K562 (cell line): ENCODE measurements around the gene KRTCAP2.

Experiments used
- AFF4 ChIP-seq: sonication (generic); formaldehyde crosslinking; IDR thresholded peaks from 2 replicates; pipeline ENCODE4 v1.8.0; 2023; ENCODE audit warnings: mild to moderate bottlenecking, missing genetic modification reagents
- CEBPB ChIP-seq: fragments of 450-650 bp; IDR thresholded peaks from 2 replicates; pipeline ENCODE4 v1.6.1; 2016; ENCODE audit warnings: missing genetic modification characterization, missing compliant biosample characterization
- CTCF ChIP-seq, 3 experiments: IDR thresholded peaks in 2 of 3; conservative IDR thresholded peaks in 1 of 3; 2 replicates each; pipeline ENCODE4 v1.5.1; 2011 to 2012; ENCODE audit warnings: low read length in 3 of 3, mild to moderate bottlenecking in 3 of 3, control low read depth in 2 of 3, improper control_type of control experiment in 1 of 3, inconsistent platforms in 1 of 3, low read depth in 1 of 3, mixed read lengths in 1 of 3, moderate library complexity in 1 of 3; ENCODE audit not compliant: insufficient read depth in 2 of 3
- E2F6 ChIP-seq, 2 experiments: IDR thresholded peaks; 2 replicates each; pipeline ENCODE4 v1.6.1; 2011; ENCODE audit warnings: borderline replicate concordance in 1 of 2, control low read depth in 1 of 2, low read depth in 1 of 2, low read length in 1 of 2, mild to moderate bottlenecking in 1 of 2, mixed read lengths in 1 of 2, moderate library complexity in 1 of 2; ENCODE audit not compliant: insufficient read depth in 1 of 2, insufficient read length in 1 of 2, poor library complexity in 1 of 2, severe bottlenecking in 1 of 2; ENCODE audit errors: extremely low read depth in 1 of 2
- FOS ChIP-seq: IDR thresholded peaks from 3 replicates; pipeline ENCODE4 v1.6.1; 2011; ENCODE audit not compliant: insufficient read length; ENCODE audit errors: extremely low read depth
- HDAC6 ChIP-seq: IDR thresholded peaks from 2 replicates; pipeline ENCODE4 v1.6.1; 2012; ENCODE audit warnings: low read depth, mild to moderate bottlenecking, control low read depth, inconsistent platforms, low read length, moderate library complexity
- HMBOX1 ChIP-seq: sonication (generic); IDR thresholded peaks from 2 replicates; pipeline ENCODE4 v1.6.1; 2016
- RBM14 ChIP-seq: fragments of 200-400 bp; formaldehyde crosslinking; IDR thresholded peaks from 2 replicates; pipeline ENCODE4 v1.6.1; 2018; ENCODE audit warnings: low read depth, mild to moderate bottlenecking, low read length, moderate library complexity, borderline replicate concordance; ENCODE audit not compliant: insufficient read depth
- REST ChIP-seq, 2 experiments: fragments of 450-650 bp; formaldehyde crosslinking in 1 of 2; IDR thresholded peaks; 2 replicates each; pipeline versions ENCODE4 v1.4.0 to v1.6.1; 2014 to 2020; ENCODE audit warnings: mild to moderate bottlenecking in 2 of 2, borderline replicate concordance in 1 of 2, low read depth in 1 of 2

GRCh38 chr1:155140630-155140953, 32.5 kb downstream of the KRTCAP2 start:
- TF ChIP-seq FOS, result no peak
- no peak for TF ChIP-seq HMBOX1
- TF ChIP-seq AFF4, result no peak; the same call in 1 of the 2 replicates
- no peak for TF ChIP-seq RBM14
- TF ChIP-seq CTCF (IDR thresholded peaks at IDR 0.05 in 2 of 3, conservative IDR thresholded peaks at IDR 0.05 in 1 of 3; ENCODE audit: insufficient read depth in 2 of 3, low read depth in 1 of 3, low read length in 3 of 3), result no peak
- no peak for TF ChIP-seq CEBPB
- no peak for TF ChIP-seq E2F6 (IDR thresholded peaks at IDR 0.05; ENCODE audit: borderline replicate concordance in 1 of 2, extremely low read depth in 1 of 2, insufficient read depth in 1 of 2, insufficient read length in 1 of 2, low read depth in 1 of 2, low read length in 1 of 2, poor library complexity in 1 of 2, severe bottlenecking in 1 of 2)
- TF ChIP-seq HDAC6, result no peak
- no peak for TF ChIP-seq REST (IDR thresholded peaks at IDR 0.05; ENCODE audit: borderline replicate concordance)
- TF ChIP-seq REST (CRISPR knock-in tag; IDR thresholded peaks at IDR 0.05; ENCODE audit: low read depth), result no peak
